Measurements from ENCODE around the gene CYP11A1.

CYP11A1 gene

GRCh38 chr15:74347757-74348250, 19.6 kb downstream of the CYP11A1 start:
- DNase-seq (ENCODE audit: low read depth in 2 of 2), result no peak

DNA sequence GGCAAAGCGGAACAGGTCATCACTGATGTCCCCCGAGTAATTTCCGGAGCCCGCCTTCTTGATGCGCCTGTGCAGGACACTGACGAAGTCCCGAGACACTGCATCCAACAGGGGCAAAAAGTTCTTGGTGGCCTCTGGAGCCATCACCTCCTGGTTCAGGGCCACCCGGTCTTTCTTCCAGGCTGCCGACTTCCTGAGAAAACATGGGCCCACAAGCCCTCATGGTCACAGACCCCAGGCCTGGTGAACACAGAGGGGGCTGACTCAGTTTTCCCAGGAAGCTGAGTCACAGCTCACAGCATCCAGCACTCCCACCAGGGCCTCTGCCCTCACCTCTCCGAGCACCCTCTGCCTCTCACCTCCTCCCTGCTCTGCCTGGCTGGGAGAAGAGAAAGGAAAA, 22.4 kb downstream of the CYP11A1 start:
- DNase-seq (ENCODE audit: low read depth in 2 of 2), result no peak

- DNase-seq (ENCODE audit: low read depth in 2 of 2), result no peak
Observed at GRCh38 chr15:74343797-74344127, 23.7 kb downstream of the CYP11A1 start.

DNA sequence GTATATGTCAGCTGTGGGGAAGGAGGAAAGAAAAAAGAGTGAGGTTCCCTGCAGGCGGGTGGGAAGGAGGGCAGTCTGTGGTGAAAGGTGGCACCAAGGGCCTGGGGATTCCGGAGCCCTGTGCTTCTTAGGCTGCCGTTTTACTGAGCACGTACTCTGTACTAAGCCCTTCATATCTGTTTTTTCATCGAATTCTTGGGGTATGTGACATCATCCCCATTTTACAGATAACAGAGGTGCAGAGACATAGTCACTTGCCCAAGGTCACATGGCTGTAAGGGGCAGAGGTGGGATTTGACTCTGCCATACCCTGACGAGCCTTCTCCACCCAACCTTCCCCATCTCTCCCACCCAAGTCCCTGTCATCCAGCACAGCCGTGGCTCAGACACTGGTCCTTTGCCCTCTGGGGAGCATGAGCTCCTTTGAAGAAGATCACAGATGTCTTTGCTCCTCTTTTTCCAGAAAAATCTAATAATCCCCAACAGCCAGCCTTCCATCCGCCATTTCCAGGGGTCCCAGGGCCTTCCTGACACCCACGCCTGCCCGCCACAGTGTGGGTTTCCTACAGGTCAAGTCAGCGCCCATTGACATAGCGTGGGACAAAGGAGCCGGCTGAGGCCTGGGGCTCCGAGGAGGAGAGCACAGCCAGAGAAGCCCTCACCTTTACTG, 24.2 kb downstream of the CYP11A1 start:
- no peak for DNase-seq (ENCODE audit: low read depth in 2 of 2)

DNA sequence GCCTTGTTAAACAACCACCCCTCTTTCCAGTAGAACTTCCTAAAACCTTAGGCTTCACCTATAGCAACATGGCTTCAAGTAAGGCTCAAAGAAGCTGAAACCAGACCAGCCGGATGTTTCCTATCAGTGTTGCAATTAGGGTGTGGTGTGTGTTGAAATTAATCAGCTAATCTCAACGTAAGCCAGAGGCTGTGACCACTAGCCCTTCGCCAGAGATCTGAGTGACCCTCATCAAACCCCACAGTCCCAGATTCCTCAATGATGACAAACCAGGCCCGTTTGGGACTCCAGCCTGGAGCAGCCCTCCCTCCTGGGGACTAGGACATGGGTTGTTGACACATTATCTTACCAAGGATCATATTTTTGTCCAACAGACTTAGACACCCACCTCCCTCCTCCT, 27.3 kb downstream of the CYP11A1 start:
- DNase-seq (ENCODE audit: low read depth in 2 of 2), result no peak

DNA sequence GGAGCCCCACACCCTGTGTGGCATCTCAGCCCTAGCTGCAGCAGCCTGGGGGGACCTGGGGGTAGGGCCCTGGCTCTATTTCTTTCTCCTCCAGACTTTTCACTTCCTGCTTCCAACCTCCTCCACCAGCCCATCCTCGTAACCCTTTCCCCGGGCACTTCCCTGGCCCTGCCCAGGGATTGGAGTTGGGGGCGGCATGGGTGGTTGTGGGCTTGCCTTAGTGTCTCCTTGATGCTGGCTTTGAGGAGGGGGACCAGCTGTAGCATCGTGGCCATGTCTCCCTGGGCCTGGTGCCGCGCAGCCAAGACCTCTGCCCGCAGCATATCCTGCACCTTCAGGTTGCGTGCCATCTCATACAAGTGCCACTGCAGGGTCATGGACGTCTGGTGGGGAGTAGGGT, 28.1 kb downstream of the CYP11A1 start:
- DNase-seq (ENCODE audit: low read depth in 2 of 2), result no peak

GRCh38 chr15:74338676-74339075, 28.8 kb downstream of the CYP11A1 start:
- no peak for DNase-seq (ENCODE audit: low read depth in 2 of 2)

GRCh38 chr15:74337607-74338211, 29.7 kb downstream of the CYP11A1 start:
- DNase-seq (ENCODE audit: low read depth in 2 of 2), result no peak

GRCh38 chr15:74337146-74337545, 30.3 kb downstream of the CYP11A1 start:
- no peak for DNase-seq (ENCODE audit: low read depth in 2 of 2)

GRCh38 chr15:74336061-74337005, 31.1 kb downstream of the CYP11A1 start:
- no peak for DNase-seq (ENCODE audit: low read depth in 2 of 2)

DNA sequence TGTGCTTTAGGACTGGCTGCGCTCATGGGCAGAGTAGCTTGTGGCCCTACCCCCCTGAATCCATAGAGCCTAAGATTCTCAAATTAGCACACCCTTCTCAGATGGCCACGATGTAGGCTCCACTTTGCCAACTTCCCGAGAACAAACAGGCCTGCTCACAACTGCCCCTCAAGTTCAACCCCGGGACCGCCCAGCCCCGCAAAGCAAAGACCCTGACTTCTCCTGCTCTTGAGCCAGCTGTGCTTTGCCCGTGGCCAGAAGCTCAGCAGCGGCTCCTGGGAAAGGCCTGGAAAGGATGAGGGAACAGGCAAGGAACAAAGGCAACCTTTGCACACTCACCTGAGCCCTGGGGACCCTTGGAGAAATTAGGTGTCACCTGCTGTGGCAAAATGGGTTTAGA, 32.0 kb downstream of the CYP11A1 start:
- no peak for DNase-seq (ENCODE audit: low read depth in 2 of 2)

DNA sequence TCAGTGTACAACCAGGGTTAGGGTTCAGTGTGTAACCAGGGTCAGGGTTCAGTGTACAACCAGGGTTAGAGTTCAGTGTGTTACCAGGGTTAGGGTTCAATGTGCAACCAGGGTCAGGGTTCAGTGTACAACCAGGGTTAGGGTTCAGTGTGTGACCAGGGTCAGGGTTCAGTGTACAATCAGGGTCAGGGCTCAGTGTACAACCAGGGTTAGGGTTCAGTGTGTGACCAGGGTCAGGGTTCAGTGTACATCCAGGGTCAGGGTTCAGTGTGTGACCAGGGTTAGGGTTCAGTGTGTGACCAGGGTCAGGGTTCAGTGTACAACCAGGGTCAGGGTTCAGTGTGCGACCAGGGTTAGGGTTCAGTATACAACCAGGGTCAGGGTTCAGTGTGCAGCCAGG, 33.3 kb downstream of the CYP11A1 start:
- DNase-seq (ENCODE audit: low read depth in 2 of 2), result no peak

DNA sequence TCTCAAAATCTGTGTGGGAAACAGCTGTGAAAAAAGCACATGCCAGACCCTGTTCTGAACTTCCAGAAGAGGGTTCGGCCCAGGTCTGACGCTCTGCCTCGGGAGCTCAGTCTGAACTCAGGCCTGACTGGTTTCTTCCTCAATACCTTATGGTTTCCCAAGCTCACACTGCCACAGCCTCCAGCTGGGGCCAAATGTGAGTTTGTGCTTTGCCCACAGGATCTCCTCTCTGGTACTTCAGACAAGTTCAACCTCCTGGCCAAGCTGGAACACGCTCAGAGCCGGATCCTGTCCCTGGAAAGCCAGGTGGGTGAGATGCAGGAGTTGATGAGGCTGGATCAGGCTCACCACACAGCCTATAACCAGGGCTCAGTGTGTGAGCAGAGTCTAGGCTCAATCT, 33.8 kb downstream of the CYP11A1 start:
- DNase-seq (ENCODE audit: low read depth in 2 of 2), result no peak

DNA sequence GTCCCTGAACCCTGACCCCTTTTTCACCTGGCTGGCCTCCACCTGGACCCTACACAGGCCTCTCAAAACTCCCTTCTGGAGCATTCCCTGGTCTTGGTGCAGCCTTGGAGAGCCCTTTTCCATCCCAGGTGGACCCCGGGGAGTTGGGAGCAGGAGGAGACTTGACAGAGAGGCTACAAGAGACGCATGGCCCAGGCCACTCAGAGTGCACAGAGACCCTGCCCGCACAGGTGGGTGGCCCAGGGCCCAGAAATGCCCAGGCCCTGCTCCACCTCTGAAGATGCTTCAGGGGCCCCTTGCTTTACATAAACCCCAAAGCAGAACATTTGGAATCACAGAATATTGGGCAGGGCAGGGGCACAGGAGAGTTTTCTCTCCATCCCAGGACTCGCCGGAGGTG, 34.4 kb downstream of the CYP11A1 start:
- no peak for DNase-seq (ENCODE audit: low read depth in 2 of 2)

DNA sequence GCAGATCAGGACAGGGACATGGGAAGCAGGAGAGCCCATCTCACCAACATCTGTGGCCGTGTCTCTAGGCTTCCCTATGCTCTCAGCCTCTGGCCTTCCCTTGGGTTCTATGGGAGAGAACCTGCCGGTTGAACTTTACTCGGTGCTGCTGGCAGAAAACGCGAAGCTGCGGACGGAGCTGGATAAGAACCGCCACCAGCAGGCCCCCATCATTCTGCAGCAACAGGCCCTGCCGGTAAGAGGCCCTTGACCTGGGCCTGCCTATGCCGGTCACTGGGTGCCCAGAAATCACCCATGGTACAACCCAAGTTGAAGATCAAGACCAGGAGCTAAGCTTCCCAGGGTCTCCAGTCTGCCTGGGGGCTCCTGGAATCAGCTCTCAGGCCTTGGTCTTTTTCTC, 34.8 kb downstream of the CYP11A1 start:
- no peak for DNase-seq (ENCODE audit: low read depth in 2 of 2)

DNA sequence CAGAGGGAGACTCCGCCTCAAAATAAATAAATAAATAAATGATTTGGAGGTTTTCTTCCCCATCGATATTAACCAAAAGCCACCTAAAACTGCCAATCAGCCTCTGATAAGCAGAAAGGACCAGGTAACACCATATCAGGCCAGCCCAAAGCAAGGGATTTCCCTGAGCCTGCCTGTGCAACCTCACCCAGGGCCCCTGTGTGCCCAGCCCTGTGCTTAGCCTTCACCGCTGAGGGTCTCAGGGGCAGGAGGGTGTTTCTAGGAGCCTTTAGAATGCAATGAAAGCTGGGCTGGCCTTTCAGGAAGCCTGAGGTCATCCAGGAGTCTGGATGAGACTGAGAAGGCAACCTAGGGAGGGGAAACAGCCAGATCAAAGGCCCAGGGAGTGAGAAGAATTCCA, 35.4 kb downstream of the CYP11A1 start:
- no peak for DNase-seq (ENCODE audit: low read depth in 2 of 2)

- no peak for DNase-seq (ENCODE audit: low read depth in 2 of 2)
Observed at GRCh38 chr15:74330861-74331408, 36.5 kb downstream of the CYP11A1 start.

- no peak for DNase-seq (ENCODE audit: low read depth in 2 of 2)
Observed at GRCh38 chr15:74328331-74329056, 39.0 kb downstream of the CYP11A1 start.

DNA sequence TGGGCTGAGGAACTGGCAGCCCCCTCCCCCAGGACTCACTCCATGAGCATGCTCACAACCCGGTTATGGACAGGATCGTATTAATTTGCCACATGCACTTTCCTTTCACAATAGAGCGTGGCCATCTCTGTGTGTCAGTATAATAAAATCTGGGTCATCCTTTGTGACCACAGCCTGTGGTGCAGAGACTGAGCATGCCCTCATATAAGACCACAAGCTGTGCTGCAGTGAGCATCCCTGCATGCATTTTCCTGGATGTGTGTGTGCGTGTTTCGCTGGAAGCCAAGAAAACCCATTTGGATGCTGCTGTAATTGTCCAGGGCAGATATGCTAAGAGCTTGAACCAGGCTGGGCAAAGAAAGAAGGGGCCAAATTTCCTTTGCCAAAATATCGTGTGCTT, 39.7 kb downstream of the CYP11A1 start:
- DNase-seq (ENCODE audit: low read depth in 2 of 2), result no peak

DNA sequence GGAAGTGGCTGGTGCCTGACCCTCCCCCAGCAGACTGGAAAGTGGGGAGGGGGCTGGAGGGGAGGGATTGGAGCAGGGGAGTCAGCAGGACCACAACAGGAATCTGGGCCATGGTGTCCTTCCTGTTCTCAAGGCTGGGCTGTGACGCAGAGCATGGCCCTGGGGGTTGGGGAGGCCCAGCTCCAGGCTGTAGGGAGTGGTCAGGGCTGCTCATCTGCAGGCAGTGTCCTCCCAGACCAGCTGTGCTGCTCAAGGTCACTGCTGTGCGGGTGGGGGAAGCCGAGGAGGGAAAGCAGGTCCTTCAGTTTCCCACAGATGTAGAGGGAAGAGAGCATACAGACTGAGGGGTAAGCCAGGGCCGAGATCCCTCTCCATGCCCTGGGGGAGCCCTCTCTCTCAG, 40.7 kb downstream of the CYP11A1 start:
- DNase-seq (ENCODE audit: low read depth in 2 of 2), result no peak

GRCh38 chr15:74324714-74325113, 42.7 kb downstream of the CYP11A1 start:
- no peak for DNase-seq (ENCODE audit: low read depth in 2 of 2)

Data from activated CD8-positive, alpha-beta memory T cell treated with anti-CD3 and anti-CD28 coated beads for 4 hours (primary cell).